Measurements from ENCODE around the gene NUP35. TPM values are rescaled to one million over a fixed set of nuclear protein-coding genes. Genes with fewer than 3 reads are reported as not detected.

Gene NUP35
- total RNA-seq, 4 donors from 2014 or later, result 15.6 to 21.8 (median 19.8) TPM

GRCh38 chr2:183204397-183204796, 80.2 kb downstream of the NUP35 start:
- no peak for DNase-seq (ENCODE audit: low spot score in 2 of 2)
- intact Hi-C loops (cut with DNase I; ENCODE audit: low total_unique reads), result no loop called here
- H3K4me3 ChIP-seq (ENCODE audit: low read depth, poor library complexity, severe bottlenecking), result no peak overlapping the region
- WGBS, 2 donors, result 92 to 98% methylated on average over 1 of the region's 1 CpG
- TF ChIP-seq POLR2A (IDR thresholded peaks at IDR 0.05) (no peak), CTCF (IDR thresholded peaks at IDR 0.05) (no peak)

- TF ChIP-seq POLR2A (IDR thresholded peaks at IDR 0.05) (no peak), CTCF (IDR thresholded peaks at IDR 0.05) (no peak)
- intact Hi-C loops (cut with DNase I; ENCODE audit: low total_unique reads), result no loop called here
- H3K4me3 ChIP-seq (ENCODE audit: low read depth, poor library complexity, severe bottlenecking), result no peak overlapping the region
- 95 to 97% methylated on average over 1 of the region's 1 CpG for WGBS, 2 donors
- DNase-seq (ENCODE audit: low spot score in 2 of 2), result no peak
These were observed 82.9 kb downstream of the NUP35 start for GRCh38 chr2:183207110-183207509.

GRCh38 chr2:183209395-183210028, 85.3 kb downstream of the NUP35 start:
- intact Hi-C loops (cut with DNase I; ENCODE audit: low total_unique reads), result no loop called here

More at GRCh38 chr2:183209395-183210028, 85.3 kb downstream of the NUP35 start:
- TF ChIP-seq POLR2A (IDR thresholded peaks at IDR 0.05) (no peak), CTCF (IDR thresholded peaks at IDR 0.05) (no peak)
- WGBS, 2 donors, result 93 to 100% methylated on average over 1 of the region's 1 CpG
- H3K4me3 ChIP-seq (ENCODE audit: low read depth, poor library complexity, severe bottlenecking), result no peak overlapping the region
- DNase-seq (ENCODE audit: low spot score in 2 of 2), result no peak

Other genes with a start within 250 kb of the NUP35 start
- gene NCKAP1, start 86.0 kb upstream of the NUP35 start, total RNA-seq, result 100 to 1,000 TPM in 2 of 4 donors, 10 to 100 TPM in 2; 88.3 to 160 (median 122) TPM
- 1 to 10 TPM; 1.1 to 2.0 (median 1.5) TPM for gene DUSP19, start 45.7 kb upstream of the NUP35 start, total RNA-seq

Data from lower leg skin (tissue), 4 donors.